KBM-7 (cell line): Measurements from ENCODE around the gene SOX6.

Source experiments
- DNase-seq: peaks from one replicate; pipeline ENCODE4 v3.0.0-alpha.2; 2015
- in situ Hi-C: fragments of 300-500 bp; cut with MboI; formaldehyde crosslinking; loops from 2 replicates; pipeline ENCODE4 v1.14.3; 2020; ENCODE audit warnings: low sequenced_read_pairs, low pct_unique_long_range_greater_than_20kb, mixed read lengths

The SOX6 gene

DNA sequence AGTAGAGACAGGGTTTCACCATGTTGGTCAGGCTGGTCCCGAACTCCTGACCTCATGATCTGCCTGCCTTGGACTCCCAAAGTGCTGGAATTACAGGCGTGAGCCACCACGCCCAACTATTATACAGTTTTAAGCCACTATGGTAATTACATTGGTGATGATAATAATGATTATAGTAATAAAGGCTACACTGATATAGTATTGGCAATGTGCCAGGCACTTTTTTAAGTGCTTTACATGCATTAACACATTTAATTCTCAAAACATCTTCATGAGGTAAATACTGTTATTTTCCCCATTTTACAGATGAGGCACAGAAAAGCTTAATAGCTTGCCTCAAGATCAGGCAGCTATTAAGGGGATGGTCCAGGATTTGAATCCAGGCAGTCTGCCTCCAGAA, 222.5 kb downstream of the SOX6 start:
- DNase-seq = no peak
- in situ Hi-C loops = no loop called here

DNA sequence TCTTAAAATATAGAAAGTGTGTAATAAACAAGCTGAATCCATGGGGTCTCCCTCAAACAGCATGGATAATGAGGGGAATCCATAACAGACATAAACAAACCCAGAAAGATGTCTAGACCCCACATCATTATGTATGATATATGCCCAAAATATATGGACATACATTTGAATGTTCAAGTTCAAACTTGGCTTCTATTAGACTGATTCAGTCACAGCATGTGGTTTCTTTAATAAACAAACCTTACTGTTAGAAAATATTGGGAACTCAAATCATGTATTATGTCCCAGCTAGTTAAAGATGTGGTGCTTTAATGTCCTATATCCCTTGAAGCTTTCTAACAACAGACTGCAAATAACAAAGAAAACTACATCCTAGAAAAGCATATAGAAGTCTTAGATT, 228.6 kb downstream of the SOX6 start:
- in situ Hi-C loops = no loop called here
- DNase-seq = no peak

DNA sequence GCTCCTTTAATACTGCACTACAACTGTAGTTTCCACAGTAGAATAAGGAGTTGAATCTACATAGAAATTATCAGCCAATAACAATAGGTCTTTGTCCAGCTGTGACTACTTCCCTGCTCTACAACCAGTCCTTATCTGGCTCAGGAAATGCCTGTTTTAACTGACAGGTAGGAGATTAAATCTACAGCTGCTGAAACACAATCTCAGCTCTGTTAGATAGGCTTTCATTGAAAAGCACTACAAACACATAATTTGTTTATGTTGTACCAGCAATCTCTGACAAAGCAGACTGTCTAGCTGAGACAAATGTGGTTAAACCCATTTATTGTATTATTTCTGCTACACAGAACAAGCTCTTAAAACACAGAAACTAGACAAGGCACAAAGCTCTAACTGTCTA, 230.0 kb downstream of the SOX6 start:
- in situ Hi-C loops = no loop called here

DNA sequence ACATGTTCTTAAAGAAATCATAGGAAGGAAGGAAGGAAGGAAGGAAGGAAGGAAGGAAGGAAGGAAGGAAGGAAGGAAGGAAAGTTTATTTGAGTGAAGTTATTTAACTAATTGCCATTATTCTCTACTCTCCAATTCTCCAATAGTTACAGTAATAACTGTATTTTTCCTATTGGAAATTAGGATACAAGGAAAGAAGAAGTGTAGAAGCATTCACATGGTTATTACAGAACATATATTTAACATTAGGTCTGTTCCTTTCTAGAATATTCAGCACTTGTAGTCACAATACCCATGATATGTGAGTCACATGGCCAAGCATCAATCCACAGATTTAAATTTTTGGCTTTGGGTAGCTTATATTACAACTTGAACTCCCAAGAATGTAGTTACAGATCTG, 230.6 kb downstream of the SOX6 start:
- no peak for DNase-seq
- in situ Hi-C loops = no loop called here

More for the DNA sequence above, 230.0 kb downstream of the SOX6 start:
- no peak for DNase-seq

DNA sequence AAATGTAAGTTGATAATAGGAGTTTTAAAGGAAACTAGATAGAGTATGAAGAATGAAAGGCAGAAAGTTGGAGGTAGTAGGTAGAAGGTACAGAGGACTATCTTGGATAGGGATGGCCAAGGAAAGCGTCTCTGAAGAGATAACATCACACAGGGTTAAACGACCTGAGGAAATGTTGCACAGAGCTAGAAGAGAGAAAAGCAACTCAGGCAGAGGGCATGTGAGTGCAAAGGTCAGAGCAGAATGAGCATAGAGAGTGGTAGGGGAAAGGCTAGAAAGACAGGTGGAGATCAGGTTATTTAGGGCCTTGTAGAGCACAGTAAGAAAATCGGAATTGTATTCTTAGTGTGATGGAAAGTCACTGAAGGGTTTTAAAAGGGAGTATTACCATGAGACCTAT, 232.0 kb downstream of the SOX6 start:
- no peak for DNase-seq
- in situ Hi-C loops = no loop called here

DNA sequence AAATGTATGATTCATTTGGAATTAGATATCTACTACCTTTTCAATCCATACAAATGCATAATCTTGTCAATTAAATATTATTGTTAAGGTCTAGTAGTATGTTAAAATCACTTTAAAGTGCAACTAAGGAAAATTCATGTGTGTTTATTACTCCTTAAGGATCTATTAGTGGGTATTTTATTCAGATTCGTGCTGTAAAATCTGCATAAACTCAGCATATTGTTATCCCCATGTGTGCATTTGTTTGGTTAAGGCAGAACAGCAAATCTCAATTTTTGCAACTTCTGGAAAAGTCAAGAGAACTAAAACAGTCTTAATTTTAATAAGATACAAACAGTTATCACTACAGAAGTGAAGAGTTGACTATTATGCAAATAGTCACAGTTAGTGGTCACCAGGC, 234.5 kb downstream of the SOX6 start:
- in situ Hi-C loops = no loop called here
- no peak for DNase-seq

DNA sequence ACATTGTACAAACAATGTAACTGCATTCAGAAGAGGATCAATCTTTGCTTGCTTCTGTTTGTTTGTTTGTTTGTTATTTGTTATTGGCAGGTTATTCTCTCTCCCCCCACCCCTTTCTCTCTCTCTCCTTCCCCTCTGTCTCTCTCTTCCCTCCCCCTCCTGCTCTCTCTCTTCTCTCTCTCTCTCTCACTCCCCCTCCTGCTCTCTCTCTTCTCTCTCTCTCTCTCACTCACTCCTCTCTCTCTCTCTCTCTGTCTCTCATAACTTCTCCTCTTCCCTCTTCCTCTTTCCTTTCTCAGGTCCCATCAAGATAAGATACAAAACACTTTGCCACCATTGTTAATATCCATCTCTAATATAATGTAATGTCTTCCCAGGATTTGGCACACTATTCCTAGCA, 236.3 kb downstream of the SOX6 start:
- DNase-seq = no peak

DNA sequence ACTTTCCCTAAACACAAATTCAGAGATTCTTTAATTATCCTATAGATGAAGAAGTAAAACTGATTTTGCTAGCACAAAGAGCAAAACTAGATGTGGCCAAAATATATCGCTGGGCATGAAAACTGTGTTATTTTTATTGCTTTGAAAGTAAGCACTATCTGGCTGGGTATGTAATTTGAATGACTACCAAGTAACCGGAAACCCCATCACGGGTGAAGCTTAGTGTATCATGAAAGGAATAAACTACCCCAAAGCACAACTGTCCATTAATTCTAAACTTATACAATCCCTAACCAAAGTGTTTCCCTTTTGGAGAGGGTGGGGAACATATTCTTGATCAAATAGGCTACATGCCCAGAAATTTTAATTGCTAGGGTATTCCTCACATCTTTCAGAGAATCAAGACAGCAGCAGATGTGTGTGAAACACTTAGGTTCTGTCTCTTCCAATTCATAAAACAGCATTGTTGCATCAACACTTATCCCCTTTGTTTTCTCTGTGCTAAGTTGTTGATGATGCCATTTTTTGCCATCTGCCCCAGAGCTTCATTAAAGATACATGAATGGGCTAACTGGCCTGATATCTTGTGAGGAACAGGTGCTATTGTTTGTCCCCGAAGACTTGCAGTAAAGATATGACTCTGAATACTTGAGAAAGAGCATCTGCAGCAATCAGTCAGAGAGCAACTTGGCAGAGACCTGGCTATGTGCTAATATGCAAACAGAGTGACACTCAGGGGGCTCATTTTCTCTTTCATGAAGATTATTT, 238.2 kb downstream of the SOX6 start:
- in situ Hi-C loops = no loop called here
- DNase-seq = no peak

More for the DNA sequence above, 236.3 kb downstream of the SOX6 start:
- in situ Hi-C loops = no loop called here

DNA sequence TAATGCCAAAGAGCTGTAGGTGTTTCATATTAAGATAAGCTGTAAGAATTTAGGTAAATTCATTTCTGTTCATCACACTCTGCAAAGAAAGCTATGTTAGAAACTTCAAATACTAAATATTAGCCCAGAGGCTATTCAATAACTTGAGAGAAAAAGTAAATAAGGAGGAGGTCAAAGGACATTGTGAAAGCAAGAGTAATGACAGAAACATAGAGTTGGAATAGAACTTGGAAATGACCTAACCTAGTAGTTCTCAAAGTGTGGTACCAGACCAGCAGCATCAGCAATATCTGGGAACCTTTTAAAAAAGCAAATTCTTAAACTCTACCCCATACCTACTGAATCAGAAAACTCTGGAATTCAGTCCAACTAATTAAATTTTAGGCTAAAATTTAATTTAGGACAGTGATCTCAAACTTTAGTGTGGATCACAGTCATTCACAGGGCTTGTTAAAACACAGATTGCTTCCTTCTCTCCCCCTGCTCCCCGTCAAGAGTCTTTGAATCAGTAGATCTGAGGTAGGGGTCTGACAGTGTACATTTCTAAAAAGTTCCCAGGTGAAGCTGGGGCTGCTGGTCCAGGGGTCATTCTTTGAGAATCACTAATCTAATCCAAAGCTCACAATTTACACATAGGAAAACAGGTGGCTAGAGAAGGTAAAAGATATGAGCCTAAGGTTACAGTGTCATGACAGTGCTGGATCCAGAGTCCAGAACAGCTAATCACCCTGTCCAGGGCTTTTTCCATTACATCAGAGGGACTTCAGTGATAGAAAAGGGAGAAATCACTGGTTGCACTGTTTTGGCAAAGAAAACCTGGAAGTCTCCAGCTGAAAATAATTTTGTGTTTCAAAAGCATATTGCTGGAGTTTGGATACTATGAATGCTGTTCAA, 241.1 kb downstream of the SOX6 start:
- DNase-seq = no peak
- in situ Hi-C loops = no loop called here

DNA sequence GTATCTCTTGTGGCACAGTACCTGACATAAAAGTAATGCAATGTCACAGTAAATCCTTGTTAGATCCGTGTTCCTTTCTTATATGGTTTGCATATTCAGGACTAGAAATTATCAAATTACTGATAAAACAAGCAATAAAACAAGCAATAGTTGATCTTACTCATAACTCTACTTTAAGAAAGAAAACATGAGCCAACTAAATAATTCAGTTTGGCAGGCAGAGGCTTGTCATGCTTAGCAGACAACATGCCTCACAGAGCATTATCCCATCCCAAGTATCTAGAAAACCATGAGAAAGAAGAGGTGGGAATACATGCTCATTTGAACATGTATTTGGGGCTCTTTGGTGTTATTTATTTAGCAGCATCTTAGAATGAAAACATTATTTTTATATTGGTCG, 241.9 kb downstream of the SOX6 start:
- no peak for DNase-seq
- in situ Hi-C loops = no loop called here

DNA sequence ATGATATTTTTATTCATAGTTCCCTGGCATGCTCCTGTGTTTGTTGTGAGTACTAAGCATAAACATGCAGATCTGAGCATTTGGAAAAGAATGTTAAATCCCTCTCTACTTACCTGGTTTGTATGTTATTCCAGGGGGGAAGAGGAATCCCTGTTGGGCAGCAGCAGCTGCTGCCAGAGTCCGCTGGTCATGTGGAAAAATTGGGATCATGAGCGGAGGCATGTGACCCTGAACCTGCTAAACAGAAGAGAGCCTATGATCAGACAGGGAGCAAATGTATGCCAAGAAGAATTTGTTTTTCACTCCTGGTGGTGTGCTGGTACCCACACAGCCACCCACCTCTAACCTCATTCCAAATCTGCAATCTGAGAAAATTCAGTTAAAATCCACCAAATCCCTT, 244.7 kb downstream of the SOX6 start:
- in situ Hi-C loops = no loop called here
- DNase-seq = no peak

DNA sequence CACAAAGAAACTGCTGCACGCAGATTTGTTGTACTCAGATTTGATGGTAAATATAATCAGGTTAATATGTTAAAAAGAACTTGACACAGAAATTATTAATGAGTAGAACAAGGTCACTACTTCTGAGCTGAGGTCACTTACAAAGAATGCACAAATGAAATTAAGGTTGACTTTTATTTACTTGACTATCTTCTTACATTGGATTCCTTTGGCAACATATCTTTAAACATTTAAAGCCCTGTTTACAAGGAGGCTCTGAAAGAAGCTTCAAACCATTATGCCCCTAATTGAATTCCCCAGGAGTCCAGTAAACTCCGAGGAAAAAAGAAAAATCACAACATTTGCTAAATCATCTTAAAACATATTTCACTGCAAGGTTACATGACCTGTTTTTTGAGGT, 245.5 kb downstream of the SOX6 start:
- in situ Hi-C loops = no loop called here
- no peak for DNase-seq

DNA sequence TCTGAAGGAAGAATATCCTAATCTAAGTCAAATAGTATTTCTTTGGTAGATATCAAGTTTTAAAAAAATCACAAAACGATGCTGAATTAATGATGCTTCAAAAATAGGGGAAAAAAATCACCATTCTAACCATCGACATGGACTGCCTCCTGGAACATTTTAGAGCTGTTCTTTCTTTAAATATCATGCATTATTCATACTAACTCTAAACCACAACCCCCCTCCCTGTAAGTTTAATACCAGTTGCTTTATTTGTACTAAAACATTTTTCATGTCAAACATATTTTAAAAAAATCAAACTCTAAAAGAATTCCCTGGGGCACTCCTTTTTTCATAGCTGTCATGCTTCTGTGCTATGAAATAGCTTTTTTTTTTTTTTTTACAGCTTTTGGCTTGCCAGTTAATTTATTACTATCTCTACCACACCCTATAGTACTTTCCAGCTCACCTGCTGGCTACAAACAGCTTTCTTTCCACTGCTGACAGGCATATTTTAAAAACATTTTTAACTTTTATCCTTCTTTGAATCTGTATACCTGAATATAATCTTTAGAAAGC, 256.9 kb downstream of the SOX6 start:
- DNase-seq = no peak

DNA sequence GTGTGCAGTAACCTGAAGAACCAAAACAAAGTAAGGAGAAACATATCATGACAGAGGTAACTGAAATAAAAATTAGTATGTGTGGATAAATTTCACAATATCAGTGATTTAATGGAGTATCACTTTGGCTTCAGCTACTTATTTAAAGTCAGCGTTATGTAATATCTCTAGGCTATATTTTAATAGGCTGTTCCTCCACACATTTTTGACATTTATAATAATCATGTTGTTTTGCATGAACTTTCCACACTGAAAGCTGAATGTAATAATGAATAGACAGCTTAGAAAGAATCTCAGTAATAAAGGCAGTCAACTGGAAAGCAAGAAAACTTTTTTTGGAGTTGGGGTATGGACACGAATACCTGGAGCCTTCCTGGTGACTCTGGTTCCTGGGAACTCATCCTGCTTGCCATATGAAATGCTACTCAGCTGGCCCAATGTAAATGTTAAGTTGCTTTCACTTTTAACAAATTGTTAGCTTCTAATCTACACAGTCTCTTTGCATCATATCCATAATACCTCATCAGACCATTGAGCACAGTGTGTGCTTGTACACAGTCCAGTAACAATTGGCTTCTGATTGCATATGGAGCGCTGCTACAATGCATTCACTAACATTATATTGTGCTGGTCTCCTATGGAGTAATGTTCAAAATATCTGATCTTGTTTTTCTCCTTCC, 257.7 kb downstream of the SOX6 start:
- in situ Hi-C loops = no loop called here
- DNase-seq = no peak

More for the DNA sequence above, 256.9 kb downstream of the SOX6 start:
- in situ Hi-C loops = no loop called here

DNA sequence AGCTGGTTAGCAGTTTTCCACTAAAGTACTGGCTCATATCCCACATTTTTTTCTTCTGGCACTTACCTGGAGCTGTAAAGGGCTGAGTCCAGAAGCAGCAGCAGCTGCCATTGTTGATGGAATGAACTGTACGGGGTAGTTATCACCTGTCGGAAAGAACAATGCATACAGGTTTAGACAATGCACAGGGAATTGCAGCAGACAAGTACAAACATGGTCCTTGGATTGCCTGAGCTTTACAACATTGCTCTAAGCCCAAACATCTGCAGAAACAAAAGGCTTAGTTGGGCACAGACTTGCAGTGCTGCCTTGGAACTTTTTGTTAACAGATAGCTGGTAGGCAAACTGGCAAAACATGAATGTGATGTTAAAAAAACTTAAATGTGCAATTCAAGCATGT, 258.8 kb downstream of the SOX6 start:
- DNase-seq = no peak
- in situ Hi-C loops = no loop called here

DNA sequence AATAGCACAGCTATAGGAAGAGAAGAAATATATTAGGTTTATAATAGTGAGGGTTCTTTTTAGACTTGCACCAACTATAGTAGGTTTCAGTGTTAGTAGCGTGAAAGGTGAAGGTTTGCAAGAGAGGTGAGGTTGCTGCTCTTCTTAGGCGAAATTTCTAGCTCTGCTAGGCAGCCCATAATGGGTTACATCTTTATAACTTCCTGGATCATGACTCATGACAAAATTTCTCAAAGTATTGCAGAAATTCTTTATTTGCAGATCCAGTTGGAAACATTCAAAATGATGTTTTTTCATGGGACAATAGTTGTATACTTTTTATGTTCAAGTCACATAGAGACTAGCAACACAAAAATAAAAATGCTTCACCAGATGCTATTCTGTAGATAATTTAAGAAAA, 260.0 kb downstream of the SOX6 start:
- DNase-seq = no peak
- in situ Hi-C loops = no loop called here

DNA sequence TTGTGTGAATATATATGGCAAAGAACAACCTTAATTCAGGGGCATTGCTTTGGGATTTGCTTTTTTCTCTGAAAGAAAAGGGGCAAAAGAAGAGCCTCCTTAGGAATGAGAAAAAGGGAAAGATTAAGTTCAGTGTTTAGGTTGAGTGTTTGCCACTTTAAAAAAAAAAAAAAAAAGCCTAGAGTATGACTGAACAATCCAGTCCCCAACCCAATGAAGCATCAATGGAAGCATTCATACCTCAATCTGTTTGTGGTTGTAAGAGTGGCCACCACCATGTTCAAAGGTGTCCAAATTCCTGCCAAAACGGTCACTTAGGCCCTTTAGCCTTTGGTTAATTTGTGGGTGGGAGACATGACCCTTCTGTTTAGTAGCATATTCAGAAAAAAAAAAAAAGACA, 260.6 kb downstream of the SOX6 start:
- no peak for DNase-seq
- in situ Hi-C loops = no loop called here

DNA sequence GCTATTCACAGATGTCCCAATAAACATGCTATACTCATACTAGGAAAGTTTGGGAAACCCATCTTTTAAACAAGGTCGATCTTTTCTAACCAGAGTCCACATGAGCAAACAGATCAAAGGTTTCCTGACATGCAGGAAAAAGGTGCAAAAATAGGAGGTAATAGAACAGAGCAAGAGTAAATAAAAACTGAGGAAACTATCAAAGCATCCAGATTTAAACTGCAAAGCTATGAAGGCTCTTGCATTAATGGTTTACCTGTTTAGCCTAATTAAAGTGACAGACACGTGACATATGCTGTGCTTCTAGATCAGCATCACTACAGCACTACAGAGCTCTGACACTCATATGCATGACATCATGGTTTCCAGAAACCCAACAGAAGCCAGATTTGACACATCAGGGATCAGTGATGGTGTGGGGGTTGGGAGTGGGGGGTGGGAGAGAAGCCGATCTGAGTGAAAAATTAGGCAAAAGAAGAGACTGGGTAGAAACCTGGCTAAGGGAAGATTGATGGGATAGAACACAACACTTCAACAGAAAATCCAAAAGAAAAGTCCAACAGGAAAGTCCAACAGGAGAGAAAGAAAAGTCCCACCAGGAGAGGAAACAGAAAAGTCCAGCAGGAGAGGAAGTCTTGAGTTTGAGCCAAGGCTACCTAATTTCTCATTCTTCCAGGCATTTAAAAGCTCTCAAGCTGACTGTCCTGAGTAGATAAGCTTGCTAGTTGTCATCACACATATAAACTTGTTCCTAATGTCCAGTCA, 262.3 kb downstream of the SOX6 start:
- in situ Hi-C loops = no loop called here
- no peak for DNase-seq

DNA sequence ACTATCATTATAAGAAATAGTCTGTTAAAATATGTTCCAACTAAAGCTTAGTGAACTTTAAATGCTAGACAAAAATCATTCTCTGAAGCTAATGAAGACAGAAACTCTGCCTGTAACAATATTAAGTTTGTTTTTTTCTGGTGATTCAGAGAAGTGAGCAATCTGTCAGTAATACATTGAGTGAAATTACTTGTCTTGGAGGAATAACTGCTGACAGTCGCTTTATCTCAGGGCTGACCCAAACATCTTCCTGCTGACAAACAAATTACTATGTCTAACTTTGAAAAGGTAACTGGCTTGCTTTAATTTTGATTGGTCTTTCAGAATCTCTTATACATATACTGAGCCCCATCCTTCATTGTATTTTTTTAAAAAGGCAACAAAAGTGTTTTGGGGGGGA, 264.5 kb downstream of the SOX6 start:
- in situ Hi-C loops = no loop called here
- no peak for DNase-seq
